SKM-1 treated with dmso at 0.1 percent for 144 hours (cell line): ENCODE results near the gene PKMYT1.

Source experiments
- DNase-seq: peaks from one replicate; lab custom pipeline; 2025; ENCODE audit not compliant: unreplicated experiment; lab: John Stamatoyannopoulos, UW

Gene PKMYT1

GRCh38 chr16:2980227-2981176, at the start of gene PKMYT1:
TSS of gene PKMYT1 (minus strand) at chr16:2980446. CDS start at chr16:2979657, 789 bp downstream.
- DNase-seq: peak; percentile 87

DNA sequence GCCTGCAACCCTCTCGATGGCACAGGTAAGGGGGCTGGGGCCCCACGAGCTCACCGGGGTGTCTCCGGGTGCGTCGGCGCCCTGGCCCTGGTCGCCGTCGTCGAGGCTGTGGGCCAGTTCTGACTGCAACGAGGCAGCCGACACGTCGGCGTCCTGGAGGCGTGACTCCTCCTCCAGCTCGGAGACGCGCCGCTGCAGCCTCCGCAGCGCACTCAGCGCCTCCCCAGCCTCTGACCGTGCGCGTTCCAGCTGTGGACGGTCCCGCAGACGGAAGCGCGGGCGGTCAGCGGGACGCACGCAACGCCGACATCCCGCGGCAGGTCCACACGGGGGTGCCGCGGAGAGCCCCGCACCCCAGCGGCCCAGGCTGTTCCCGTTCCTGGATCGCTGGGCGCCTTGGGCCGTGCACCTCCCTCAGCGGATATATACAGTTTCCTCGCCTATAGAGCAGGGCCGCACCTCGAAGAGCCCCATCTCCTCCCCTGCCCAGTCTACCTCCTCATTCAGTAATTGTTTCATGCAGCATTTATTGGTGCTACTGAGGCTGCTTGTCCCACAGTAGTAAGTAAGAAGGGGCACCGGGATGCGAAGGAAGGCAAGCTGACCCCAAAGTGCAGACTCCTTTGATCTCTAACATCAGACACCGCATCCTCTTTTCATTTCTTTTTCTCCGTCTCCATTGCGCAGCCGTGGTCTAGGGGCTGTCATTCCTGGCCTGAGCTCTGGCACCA, 49.4 kb upstream of the PKMYT1 start:
- no peak for DNase-seq

DNA sequence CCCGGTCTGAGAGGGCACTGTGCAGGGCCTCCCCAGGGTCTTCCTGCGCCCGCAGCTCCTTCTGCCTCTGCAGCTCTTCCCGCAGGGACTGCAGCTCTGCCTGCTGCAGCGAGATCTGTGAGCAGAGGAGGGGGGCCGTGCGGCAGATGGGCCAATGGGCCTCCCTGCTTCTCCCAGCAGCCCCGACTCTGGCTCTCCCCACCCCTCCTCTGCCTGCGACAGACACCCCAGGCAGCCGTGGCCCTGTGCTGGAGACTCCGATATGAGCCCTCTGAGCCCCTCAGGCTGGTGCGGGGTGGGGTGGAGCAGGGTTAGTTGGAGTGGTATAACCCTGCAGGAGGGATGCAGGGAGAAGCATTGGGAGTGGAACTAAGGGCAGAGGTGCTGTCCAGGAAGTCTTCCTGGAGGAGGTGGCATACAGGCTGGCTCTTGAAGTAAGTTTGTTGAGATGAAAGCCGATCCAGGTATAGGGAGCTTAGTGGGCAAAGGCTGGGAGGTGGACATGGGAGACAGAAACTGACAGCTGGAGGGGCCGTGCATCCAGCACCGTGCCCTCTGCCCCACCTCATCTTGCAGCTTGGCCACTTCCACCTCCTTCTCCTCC, 48.6 kb upstream of the PKMYT1 start:
- DNase-seq: no peak

DNA sequence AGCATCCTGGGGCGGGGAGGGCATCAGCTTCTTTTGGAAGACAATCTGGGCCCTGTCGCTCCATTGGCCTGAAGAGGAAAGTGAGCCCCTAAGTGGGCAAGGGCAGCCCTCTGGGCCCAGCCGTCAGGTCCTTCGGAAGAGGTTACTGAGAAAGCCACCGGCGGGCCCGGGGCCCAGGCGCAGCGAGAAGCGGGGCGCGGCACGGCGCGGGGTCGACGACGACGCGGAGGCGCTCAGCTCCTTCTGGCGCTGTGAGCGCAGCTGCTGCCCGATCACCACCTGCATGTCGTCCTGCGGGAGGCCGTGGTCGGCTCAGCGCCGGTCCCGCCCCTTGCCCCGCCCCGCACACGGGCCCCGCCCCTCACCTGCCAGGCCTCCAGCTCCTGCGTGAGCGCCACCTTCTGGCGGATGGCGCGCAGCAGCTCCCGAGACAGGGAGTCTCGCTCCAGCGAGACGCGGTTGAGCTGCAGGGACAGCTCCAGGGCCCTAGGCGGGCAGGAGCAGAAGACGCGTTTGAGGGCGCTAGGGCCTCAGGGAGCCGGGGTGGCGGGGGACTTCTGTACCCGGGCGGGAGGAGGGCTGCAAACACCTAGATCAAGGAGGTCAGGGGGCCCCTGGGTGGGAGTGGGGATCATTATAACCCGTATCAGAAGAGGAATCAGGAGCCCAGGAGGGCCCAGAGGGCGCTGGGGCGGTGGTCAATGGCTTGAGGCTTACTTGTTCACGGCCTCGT, 47.9 kb upstream of the PKMYT1 start:
- peak; percentile 62 for DNase-seq

DNA sequence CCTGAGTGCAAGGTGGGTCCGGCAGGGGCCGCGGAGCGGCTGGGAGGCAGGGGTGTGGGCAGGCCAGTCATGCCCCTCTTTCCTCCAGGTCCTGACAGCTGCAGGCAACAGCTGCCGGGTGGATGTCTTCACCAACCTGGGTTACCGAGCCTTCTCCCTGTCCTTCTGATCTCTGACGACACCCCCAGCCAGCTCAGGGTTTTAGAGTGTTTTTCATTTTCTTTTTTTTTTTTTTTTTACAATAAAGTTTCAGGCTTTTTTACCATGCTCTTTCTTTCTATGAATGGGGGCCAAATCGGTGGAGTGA, 47.2 kb upstream of the PKMYT1 start:
- DNase-seq: no peak

DNA sequence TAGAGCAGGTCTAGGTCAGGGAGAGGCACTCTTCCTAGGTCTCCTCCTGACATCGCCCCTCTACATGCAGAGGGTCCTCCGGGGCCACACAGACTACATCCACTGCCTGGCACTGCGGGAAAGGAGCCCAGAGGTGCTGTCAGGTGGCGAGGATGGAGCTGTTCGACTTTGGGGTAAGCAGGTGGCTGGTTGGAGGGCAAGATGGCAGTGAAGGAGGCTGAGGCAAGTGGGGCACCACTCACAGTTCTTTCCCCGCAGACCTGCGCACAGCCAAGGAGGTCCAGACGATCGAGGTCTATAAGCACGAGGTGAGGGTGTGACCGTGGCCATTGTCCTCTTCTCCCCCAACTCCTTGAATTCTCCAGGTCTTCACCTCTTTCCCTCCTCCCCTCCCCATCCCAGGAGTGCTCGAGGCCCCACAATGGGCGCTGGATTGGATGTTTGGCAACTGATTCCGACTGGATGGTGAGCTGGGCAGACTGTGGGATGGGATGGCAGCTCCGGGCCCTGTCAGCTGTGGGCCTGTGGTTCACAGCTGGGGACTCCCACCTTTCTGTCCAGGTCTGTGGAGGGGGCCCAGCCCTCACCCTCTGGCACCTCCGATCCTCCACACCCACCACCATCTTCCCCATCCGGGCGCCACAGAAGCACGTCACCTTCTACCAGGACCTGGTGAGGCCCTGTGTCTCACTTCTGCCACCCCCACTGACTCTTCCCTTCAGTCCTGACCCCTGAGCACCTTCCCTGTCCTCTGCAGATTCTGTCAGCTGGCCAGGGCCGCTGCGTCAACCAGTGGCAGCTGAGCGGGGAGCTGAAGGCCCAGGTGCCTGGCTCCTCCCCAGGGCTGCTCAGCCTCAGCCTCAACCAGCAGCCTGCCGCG, 46.6 kb upstream of the PKMYT1 start:
- no peak for DNase-seq

- no peak for DNase-seq
These were observed 45.7 kb upstream of the PKMYT1 start for GRCh38 chr16:3026003-3026378.

DNA sequence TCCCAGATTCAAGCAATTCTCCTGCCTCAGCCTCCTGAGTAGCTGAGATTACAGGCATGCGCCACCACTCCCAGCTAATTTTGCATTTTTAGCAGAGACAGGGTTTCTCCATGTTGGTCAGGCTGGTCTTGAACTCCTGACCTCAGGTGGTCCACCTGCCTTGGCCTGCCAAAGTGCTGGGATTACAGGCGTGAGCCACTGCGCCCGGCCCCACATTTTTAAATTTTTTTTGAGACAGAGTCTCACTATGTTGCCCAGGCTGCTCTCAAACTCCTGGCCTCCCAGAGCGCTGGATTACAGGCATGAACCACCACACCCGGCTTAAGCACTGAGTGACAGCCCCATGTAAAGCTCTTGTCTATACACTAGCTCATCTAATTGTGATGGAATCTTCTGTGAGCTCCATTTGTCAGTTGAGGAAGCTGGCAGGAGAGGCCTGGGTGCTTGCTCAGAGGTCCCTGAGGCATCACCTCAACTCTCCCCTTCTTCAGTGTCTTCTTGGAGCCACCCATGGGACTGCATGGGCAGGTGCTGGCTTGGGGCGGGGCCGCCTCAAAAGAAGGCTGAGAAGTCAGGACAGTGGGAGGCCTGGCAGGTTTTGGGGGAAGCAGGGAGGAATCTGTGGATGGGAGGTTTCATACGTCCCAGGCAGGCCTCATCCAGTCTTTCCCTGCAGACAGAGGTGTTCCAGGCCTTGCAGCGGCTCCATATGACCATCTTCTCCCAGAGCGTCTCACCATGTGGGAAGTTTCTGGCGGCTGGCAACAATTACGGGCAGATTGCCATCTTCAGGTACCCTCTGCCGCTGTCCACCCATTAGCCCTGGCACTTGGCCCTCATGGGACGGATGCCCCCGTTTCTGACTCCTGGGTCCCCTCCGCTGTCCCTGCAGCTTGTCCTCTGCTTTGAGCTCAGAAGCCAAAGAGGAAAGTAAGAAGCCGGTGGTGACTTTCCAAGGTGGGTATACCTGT, 45.1 kb upstream of the PKMYT1 start:
- DNase-seq: no peak

GRCh38 chr16:3023669-3024478, 43.6 kb upstream of the PKMYT1 start, which contains the start of the genes HCFC1R1 and THOC6:
TSS of gene HCFC1R1 (minus strand) at chr16:3023942. CDS start at chr16:3023941, 1 bp downstream.
TSS of gene THOC6 (plus strand) at chr16:3024035. CDS start at chr16:3024327, 292 bp downstream.
- peak; percentile 97 for DNase-seq

DNA sequence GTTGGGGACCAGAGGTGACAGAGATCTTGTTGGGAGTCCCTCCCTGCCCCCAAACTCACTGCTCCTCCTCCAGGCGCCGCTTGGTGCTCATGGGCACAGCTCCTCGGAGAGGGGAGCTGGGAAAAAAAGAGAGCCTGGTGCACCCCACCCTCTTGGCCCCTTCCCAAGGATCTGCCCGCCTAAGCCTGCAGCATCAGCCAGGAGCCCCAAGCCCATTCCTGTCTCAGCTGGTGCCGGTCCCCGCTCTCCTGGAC, 43.1 kb upstream of the PKMYT1 start:
- no peak for DNase-seq

DNA sequence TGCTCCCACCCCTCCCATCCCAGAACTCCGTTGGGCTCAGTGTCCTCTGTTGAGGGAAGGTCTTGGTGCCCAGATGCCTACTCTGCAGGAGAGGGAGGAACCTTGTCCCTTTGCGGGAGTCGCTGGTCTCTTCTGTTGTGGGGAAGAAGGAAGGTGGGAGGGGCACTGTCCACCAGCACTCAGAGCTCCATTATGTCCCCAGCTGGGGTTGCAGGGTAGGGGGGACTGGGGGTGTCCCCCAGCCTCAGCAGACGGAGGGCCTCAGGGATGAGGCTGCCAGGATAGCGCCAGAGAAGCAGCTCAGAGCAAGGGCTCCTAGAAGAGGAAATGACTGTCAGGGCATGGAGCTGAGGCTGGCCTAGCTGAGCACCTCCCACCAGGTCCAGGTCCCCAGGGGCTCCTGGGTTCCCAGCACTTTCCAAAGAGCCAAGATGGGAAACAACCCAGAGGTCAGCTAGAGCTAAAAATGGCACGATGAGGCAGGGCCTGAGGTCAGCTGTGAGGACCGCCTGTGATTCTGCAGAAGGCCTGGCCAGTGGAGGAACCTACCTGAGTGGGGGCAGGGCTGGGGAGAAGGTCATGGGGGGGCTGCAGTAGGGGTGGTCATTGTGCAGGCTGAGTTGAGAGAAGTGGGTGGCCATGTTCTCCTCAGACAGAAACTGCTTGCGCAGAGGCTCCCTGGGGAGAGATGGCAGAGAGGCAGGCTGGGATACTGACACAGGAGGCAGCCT, 42.6 kb upstream of the PKMYT1 start:
- no peak for DNase-seq

DNA sequence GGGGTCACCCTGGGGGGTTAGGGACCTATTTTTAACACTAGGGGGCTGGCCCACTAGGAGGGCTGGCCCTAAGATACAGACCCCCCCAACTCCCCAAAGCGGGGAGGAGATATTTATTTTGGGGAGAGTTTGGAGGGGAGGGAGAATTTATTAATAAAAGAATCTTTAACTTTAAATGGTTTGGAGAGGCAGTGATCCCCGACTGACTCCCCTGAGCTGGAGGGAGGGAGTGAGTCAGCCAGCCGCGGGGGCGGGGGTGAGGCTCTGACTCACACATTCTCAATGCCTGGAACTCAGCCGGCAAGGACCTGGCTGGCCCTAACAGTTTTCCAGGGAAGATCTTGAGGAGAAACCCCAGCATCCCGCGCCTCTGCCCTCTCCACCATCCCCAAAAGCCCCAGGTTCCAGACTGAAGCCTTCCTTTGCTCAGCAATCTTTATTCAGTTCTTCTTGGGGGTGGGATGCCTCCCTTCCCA, 42.0 kb upstream of the PKMYT1 start:
- DNase-seq: peak; percentile 49

DNA sequence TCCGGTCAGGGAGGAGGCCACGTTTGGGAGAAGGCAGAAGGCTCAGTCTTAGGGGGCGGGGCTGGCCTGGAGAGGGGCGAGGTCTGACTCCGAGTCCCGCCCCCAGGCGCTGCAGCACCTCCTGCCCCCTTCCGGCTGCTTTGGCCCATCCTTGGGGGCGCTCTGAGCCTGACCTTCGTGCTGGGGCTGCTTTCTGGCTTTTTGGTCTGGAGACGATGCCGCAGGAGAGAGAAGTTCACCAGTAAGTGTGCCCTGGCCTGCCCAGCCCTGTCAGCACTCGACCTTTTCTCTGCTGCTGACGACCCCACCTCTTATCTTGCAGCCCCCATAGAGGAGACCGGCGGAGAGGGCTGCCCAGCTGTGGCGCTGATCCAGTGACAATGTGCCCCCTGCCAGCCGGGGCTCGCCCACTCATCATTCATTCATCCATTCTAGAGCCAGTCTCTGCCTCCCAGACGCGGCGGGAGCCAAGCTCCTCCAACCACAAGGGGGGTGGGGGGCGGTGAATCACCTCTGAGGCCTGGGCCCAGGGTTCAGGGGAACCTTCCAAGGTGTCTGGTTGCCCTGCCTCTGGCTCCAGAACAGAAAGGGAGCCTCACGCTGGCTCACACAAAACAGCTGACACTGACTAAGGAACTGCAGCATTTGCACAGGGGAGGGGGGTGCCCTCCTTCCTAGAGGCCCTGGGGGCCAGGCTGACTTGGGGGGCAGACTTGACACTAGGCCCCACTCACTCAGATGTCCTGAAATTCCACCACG, 41.4 kb upstream of the PKMYT1 start:
- DNase-seq: peak; percentile 73

- peak; percentile 35 for DNase-seq
These were observed 40.6 kb upstream of the PKMYT1 start for GRCh38 chr16:3020604-3021448.

DNA sequence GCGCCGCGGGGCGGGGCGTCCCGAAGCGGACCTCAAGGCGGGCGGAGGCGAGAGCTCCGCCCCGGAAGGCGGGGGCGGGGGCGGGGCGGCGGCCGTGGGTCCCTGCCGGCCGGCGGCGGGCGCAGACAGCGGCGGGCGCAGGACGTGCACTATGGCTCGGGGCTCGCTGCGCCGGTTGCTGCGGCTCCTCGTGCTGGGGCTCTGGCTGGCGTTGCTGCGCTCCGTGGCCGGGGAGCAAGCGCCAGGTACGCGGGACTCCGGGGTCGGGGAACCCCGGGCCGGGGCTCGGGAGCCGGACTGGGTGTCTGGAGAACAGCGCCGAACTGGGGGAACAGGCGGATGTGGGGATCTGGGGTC, 40.0 kb upstream of the PKMYT1 start, which contains the start of gene TNFRSF12A:
TSS of gene TNFRSF12A (plus strand) at position 122 of the 357 bp plus-strand sequence. CDS start at position 152, 30 bp downstream.
- DNase-seq: peak; percentile 70
